Mucosa of stomach (tissue), 1 donor: Measurements from ENCODE around the gene PPP1CC.
A peak's percentile ranks its signal among the peaks of the same experiment; 100 is the strongest.

ENCODE experiments used
- H3K27me3 ChIP-seq: one replicate; pipeline ENCODE4 v1.7.0; 2013; ENCODE audit warnings: mild to moderate bottlenecking, low read length; ENCODE audit not compliant: control insufficient read depth, insufficient read depth
- H3K36me3 ChIP-seq: one replicate; pipeline ENCODE4 v1.7.0; 2013; ENCODE audit warnings: low read length; ENCODE audit not compliant: control insufficient read depth, insufficient read depth
- H3K4me1 ChIP-seq: one replicate; pipeline ENCODE4 v1.7.0; 2013; ENCODE audit warnings: mild to moderate bottlenecking, low read length; ENCODE audit not compliant: control insufficient read depth, insufficient read depth
- H3K4me3 ChIP-seq: one replicate; pipeline ENCODE4 v1.7.0; 2013; ENCODE audit warnings: low read length
- H3K9ac ChIP-seq: one replicate; pipeline ENCODE4 v1.7.0; 2013; ENCODE audit warnings: mild to moderate bottlenecking, low read length, moderate library complexity
- H3K9me3 ChIP-seq: one replicate; pipeline ENCODE4 v1.7.0; 2013; ENCODE audit warnings: mild to moderate bottlenecking, low read length, moderate library complexity; ENCODE audit not compliant: control insufficient read depth
- donor health status: Pancreatic carcinoma.

Gene PPP1CC

DNA sequence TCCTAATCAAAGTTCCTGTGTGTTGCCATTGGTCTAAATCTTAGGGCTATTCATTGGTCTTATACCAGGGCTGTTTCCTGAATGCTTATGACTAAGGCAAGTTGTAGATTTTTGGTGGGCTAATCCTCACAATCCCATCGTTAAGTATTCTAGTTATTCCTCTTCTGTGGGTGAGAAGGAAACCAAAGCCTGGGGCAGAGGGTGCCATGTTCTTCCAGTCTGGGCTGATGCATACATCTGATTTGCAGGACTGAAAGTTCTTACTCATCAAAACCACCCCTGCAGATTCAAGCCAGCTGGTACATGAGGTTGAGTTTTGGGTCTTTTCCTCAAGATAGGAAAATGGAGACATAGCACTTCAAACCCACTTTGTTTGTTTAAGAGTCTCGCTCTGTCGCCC is 25.7 kb downstream of the PPP1CC start:
- no peak overlapping the region for H3K4me3 ChIP-seq
- no peaks in the 10 kb centered on the region for H3K9me3 ChIP-seq
- no peaks in the 10 kb centered on the region for H3K36me3 ChIP-seq
- no peaks in the 10 kb centered on the region for H3K4me1 ChIP-seq
- no peaks in the 10 kb centered on the region for H3K27me3 ChIP-seq
- no peak overlapping the region for H3K9ac ChIP-seq

GRCh38 chr12:110708917-110709316 is 33.8 kb downstream of the PPP1CC start:
- Histone ChIP-seq H3K9ac (no peak overlapping the region), H3K9me3 (no peaks in the 10 kb centered on the region), H3K4me3 (no peak overlapping the region), H3K4me1 (no peaks in the 10 kb centered on the region), H3K36me3 (no peaks in the 10 kb centered on the region), H3K27me3 (no peaks in the 10 kb centered on the region)

DNA sequence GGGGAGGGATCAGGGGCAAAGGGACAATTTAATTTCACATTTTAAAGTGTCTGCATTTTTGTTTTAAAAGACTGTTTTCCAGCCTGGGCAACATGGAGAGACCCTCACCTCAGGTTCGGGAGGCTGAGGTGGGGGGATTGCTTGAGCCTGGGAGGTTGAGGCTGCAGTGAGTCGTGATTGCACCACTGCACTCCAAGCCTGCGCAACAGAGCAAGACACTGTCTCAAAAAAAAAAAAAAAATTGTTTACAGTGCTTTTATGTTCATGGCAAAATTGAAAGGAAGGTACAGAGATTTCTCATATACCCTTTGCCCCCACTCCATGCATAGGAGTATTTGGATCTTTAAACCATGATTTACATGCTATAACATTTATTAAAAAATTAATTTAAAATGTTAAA is 37.4 kb downstream of the PPP1CC start:
- Histone ChIP-seq H3K4me1 (no peaks in the 10 kb centered on the region), H3K9ac (no peak overlapping the region), H3K4me3 (no peak overlapping the region), H3K9me3 (no peaks in the 10 kb centered on the region), H3K36me3 (no peaks in the 10 kb centered on the region), H3K27me3 (no peaks in the 10 kb centered on the region)

GRCh38 chr12:110704750-110705149 is 37.9 kb downstream of the PPP1CC start:
- H3K27me3 ChIP-seq, result no peaks in the 10 kb centered on the region
- no peak overlapping the region for H3K9ac ChIP-seq
- H3K4me1 ChIP-seq, result no peaks in the 10 kb centered on the region
- H3K9me3 ChIP-seq, result no peaks in the 10 kb centered on the region
- H3K36me3 ChIP-seq, result no peaks in the 10 kb centered on the region
- no peak overlapping the region for H3K4me3 ChIP-seq

DNA sequence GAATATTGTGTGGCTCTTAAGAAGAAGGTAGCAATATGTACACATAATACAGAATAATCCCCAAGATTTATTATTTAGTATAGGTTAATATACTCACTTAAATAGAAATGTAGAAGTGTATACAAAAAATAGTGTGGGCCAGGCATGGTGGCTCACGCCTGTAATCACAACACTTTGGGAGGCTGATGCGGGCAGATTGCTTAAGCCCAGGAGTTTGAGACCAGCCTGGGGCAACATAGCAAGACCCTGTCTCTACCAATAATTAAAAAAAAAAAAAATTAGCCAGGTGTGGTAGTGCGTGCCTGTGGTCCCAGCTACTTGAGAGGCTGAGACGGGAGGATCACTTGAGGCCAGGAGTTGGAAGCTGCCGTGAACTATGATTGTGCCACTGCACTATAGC is 38.5 kb downstream of the PPP1CC start:
- Histone ChIP-seq H3K36me3 (no peaks in the 10 kb centered on the region), H3K4me3 (no peak overlapping the region), H3K9ac (no peak overlapping the region), H3K4me1 (no peaks in the 10 kb centered on the region), H3K27me3 (no peaks in the 10 kb centered on the region), H3K9me3 (no peaks in the 10 kb centered on the region)

DNA sequence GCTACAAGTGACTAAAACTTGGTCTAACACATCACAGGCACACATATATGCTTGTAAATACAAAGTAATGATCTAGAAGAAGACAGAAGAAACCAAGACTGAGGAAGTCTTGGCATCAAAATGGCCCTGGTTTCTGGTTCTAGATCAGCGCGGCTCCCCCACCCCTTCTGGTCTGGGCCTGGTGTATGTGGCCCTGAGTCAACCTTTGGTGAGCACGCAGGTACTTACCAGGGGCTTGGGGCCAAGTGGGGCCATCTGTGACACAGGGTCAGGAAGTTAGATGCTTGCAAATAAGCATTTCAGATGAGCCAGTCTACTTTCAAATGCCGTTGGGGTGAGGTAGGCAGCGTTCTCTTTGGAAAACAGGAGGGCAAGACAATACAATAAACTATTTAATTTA is 40.6 kb downstream of the PPP1CC start:
- H3K36me3 ChIP-seq, result no peaks in the 10 kb centered on the region
- peaks cover 10% of the 10 kb centered on the region for H3K4me1 ChIP-seq
- H3K9me3 ChIP-seq, result no peaks in the 10 kb centered on the region
- no peak overlapping the region for H3K9ac ChIP-seq
- H3K4me3 ChIP-seq, result no peak overlapping the region
- H3K27me3 ChIP-seq, result no peaks in the 10 kb centered on the region

DNA sequence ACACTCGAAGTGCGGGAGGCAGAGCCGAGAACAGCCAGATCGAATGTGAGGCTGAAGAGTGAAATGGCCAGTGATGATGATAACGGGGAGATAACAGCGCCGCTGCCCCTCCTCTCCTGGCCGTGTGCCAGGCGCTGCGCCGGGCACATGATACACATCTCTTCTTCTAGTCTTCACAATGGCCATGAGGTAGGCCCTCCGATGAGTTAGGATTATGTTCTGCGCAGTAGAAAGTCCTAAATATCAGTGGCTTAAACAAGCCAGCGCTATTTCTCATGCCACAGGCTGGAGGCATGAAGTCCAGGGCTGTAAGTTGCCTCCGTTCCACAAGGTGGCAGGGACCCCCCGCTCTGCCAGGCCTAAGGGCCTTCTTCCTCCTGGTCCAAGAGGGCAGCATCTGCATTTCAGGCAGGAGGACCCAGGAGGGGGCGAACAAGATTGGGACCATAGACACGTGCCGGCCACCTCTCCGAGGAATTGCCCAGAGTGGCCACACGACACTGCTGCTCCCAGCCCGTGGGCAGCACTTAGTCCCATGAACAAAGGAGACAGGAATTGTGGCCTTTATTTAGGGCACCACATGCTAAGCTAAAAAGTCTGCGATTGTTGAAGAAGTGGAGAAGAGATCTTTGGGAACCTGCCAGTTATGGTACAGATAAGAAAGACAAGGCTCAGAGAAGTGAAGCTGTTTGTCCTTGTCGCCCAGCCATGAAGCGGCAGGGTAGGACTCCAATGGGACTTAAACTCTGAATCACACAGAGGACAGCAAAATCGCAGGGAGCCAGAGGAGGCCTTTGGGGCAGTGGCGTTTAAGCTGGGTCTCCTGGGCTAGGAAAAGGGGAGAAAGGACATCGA is 42.9 kb downstream of the PPP1CC start:
- no peaks in the 10 kb centered on the region for H3K27me3 ChIP-seq
- no peak overlapping the region for H3K4me3 ChIP-seq
- no peak overlapping the region for H3K9ac ChIP-seq

GRCh38 chr12:110698171-110698902 is 44.4 kb downstream of the PPP1CC start:
- Histone ChIP-seq H3K4me1 (peaks cover 10% of the 10 kb centered on the region), H3K9ac (no peak overlapping the region), H3K36me3 (no peaks in the 10 kb centered on the region), H3K9me3 (no peaks in the 10 kb centered on the region), H3K4me3 (peak overlapping the region; percentile 12), H3K27me3 (no peaks in the 10 kb centered on the region)

More for the DNA sequence above, 42.9 kb downstream of the PPP1CC start:
- Histone ChIP-seq H3K4me1 (peaks cover 10% of the 10 kb centered on the region), H3K36me3 (no peaks in the 10 kb centered on the region), H3K9me3 (no peaks in the 10 kb centered on the region)

DNA sequence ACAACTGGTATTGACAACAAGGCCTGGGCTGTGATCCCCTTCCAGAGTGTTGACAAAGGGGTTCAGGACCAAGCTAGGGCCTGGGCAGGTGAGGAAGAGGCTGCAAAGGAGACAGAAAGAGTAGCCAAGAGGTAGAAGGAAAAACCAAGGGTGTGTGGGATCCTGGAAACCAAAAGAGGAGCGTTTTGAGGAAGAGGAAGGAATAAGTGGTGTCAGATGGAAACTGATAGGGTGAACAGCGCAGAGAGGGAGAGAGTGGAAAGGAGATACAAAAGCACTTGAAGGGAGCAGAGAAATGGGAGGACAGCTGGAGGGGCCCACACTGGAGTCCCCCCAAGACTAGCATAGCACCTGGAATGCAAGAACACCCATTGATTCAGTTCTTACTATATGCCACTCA is 45.5 kb downstream of the PPP1CC start:
- H3K4me3 ChIP-seq, result no peak overlapping the region
- H3K9ac ChIP-seq, result no peak overlapping the region
- H3K27me3 ChIP-seq, result no peaks in the 10 kb centered on the region
- peaks cover 10% of the 10 kb centered on the region for H3K4me1 ChIP-seq
- H3K36me3 ChIP-seq, result no peaks in the 10 kb centered on the region
- no peaks in the 10 kb centered on the region for H3K9me3 ChIP-seq

- Histone ChIP-seq H3K27me3 (no peaks in the 10 kb centered on the region), H3K36me3 (no peaks in the 10 kb centered on the region), H3K9me3 (no peaks in the 10 kb centered on the region), H3K4me3 (no peak overlapping the region), H3K9ac (no peak overlapping the region), H3K4me1 (peaks cover 10% of the 10 kb centered on the region)
Measured at GRCh38 chr12:110696283-110696682, 46.4 kb downstream of the PPP1CC start.

DNA sequence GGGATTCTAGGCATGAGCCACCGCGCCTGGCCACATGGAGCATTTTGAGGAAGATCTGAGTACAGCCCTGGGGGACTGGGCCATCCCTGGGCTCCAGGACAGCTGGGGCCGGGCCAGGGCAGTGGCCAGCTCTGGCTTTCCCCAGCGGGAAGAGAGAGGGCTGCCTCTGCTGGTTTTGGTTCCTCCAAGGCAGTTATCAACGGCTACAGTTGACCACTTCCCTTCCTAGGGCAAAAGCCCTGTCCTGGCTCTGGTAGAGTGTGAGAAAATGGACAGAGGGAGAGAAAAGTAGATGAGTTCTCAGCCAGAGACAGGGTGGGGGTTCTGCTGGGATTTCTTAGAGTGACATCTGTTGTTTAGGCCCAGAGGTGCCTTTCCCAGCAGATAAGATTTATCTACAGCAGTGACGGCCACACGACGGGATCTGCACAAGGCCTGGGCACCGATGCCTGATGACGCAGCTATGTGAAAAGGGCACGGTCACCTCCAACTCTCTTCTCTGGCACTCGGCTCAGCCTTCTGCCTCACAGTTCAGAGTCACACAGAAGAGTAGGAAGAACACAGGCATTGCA is 48.3 kb downstream of the PPP1CC start:
- Histone ChIP-seq H3K36me3 (no peaks in the 10 kb centered on the region), H3K9me3 (no peaks in the 10 kb centered on the region), H3K4me1 (peaks cover 16% of the 10 kb centered on the region), H3K9ac (no peak overlapping the region), H3K27me3 (no peaks in the 10 kb centered on the region), H3K4me3 (no peak overlapping the region)

- no peaks in the 10 kb centered on the region for H3K27me3 ChIP-seq
- H3K4me3 ChIP-seq, result no peak overlapping the region
- H3K9ac ChIP-seq, result no peak overlapping the region
- no peaks in the 10 kb centered on the region for H3K36me3 ChIP-seq
- H3K4me1 ChIP-seq, result peaks cover 17% of the 10 kb centered on the region
- no peaks in the 10 kb centered on the region for H3K9me3 ChIP-seq
Measured at GRCh38 chr12:110693731-110694130, 49.0 kb downstream of the PPP1CC start.
